Measurements from ENCODE around the gene PPP6R3.

The PPP6R3 gene

DNA sequence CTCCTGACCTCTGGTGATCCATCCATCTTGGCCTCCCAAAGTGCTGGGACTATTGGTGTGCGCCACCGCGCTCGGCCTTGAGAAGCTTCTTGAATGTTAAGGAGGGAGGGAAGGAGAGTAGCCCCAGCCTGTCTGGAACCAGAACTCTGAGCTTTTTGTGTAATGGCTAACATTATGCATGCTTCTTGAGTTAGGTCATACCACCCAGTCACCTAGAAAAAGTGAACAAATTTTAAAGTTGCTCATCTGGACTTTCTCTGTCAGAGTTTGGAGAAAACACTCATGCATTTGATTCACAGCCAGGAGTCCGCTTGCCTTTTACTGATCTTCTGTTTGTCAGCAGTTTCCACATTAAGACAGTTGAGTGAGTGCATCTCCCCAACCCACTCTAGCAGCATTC, 82.1 kb downstream of the PPP6R3 start:
- ATAC-seq: peak; percentile 93
- TF ChIP-seq ISL1 (CRISPR knock-in tag; IDR thresholded peaks at IDR 0.05) (peak; percentile 75), ZFP30 (CRISPR knock-in tag; IDR thresholded peaks at IDR 0.05) (no peak)
- TF ChIP-seq, protein P1, sequence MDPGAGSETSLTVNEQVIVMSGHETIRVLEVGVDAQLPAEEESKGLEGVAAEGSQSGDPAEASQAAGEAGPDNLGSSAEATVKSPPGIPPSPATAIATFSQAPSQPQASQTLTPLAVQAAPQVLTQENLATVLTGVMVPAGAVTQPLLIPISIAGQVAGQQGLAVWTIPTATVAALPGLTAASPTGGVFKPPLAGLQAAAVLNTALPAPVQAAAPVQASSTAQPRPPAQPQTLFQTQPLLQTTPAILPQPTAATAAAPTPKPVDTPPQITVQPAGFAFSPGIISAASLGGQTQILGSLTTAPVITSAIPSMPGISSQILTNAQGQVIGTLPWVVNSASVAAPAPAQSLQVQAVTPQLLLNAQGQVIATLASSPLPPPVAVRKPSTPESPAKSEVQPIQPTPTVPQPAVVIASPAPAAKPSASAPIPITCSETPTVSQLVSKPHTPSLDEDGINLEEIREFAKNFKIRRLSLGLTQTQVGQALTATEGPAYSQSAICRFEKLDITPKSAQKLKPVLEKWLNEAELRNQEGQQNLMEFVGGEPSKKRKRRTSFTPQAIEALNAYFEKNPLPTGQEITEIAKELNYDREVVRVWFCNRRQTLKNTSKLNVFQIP (CRISPR knock-in tag; IDR thresholded peaks at IDR 0.05; ENCODE audit: borderline replicate concordance, low read depth): no peak
- TF ChIP-seq, protein P2, sequence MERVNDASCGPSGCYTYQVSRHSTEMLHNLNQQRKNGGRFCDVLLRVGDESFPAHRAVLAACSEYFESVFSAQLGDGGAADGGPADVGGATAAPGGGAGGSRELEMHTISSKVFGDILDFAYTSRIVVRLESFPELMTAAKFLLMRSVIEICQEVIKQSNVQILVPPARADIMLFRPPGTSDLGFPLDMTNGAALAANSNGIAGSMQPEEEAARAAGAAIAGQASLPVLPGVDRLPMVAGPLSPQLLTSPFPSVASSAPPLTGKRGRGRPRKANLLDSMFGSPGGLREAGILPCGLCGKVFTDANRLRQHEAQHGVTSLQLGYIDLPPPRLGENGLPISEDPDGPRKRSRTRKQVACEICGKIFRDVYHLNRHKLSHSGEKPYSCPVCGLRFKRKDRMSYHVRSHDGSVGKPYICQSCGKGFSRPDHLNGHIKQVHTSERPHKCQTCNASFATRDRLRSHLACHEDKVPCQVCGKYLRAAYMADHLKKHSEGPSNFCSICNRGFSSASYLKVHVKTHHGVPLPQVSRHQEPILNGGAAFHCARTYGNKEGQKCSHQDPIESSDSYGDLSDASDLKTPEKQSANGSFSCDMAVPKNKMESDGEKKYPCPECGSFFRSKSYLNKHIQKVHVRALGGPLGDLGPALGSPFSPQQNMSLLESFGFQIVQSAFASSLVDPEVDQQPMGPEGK (CRISPR knock-in tag; IDR thresholded peaks at IDR 0.05; ENCODE audit: borderline replicate concordance): 0 out of 2 replicates have a peak, but pooled peaks have one; percentile 16

DNA sequence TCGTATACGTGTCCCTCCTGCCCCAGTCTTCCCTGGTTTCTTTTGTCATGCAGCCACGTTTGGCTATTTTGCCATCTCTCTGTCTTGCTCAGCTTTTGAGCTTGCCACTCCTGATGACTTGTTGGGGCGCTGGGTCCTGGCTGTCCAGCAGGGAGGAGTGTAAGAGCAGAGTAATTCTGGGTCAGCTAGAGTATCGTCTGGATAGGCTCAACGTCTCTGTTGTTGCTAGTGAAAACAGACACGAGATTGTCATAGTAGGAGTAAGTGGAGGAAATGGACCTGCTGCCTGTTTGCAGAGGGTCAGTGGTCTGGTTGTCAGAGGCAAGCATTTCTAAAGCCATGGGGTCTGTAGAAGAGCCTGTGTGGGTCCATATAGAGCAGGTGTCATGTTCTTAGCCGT, 83.0 kb downstream of the PPP6R3 start:
- TF ChIP-seq ZNF8 (CRISPR knock-in tag; IDR thresholded peaks at IDR 0.05) (no peak), ZNF70 (CRISPR knock-in tag; IDR thresholded peaks at IDR 0.05) (no peak), PPARA (CRISPR knock-in tag; IDR thresholded peaks at IDR 0.05; ENCODE audit: borderline replicate concordance) (no peak), SNAI2 (CRISPR knock-in tag; IDR thresholded peaks at IDR 0.05) (no peak), CSDC2 (CRISPR knock-in tag; IDR thresholded peaks at IDR 0.05) (no peak), TOX (CRISPR knock-in tag; IDR thresholded peaks at IDR 0.05; ENCODE audit: borderline replicate concordance) (no peak), ZC3H10 (CRISPR knock-in tag; IDR thresholded peaks at IDR 0.05) (no peak), ZFP30 (CRISPR knock-in tag; IDR thresholded peaks at IDR 0.05) (no peak), OSR1 (CRISPR knock-in tag; IDR thresholded peaks at IDR 0.05) (no peak), TCF4 (CRISPR knock-in tag; IDR thresholded peaks at IDR 0.05; ENCODE audit: borderline replicate concordance) (no peak), ARNTL (CRISPR knock-in tag; IDR thresholded peaks at IDR 0.05; ENCODE audit: borderline replicate concordance, low read depth) (no peak), BACH2 (CRISPR knock-in tag; IDR thresholded peaks at IDR 0.05; ENCODE audit: borderline replicate concordance) (no peak), ESRRG (CRISPR knock-in tag; IDR thresholded peaks at IDR 0.05) (no peak)
- TF ChIP-seq, protein P3, sequence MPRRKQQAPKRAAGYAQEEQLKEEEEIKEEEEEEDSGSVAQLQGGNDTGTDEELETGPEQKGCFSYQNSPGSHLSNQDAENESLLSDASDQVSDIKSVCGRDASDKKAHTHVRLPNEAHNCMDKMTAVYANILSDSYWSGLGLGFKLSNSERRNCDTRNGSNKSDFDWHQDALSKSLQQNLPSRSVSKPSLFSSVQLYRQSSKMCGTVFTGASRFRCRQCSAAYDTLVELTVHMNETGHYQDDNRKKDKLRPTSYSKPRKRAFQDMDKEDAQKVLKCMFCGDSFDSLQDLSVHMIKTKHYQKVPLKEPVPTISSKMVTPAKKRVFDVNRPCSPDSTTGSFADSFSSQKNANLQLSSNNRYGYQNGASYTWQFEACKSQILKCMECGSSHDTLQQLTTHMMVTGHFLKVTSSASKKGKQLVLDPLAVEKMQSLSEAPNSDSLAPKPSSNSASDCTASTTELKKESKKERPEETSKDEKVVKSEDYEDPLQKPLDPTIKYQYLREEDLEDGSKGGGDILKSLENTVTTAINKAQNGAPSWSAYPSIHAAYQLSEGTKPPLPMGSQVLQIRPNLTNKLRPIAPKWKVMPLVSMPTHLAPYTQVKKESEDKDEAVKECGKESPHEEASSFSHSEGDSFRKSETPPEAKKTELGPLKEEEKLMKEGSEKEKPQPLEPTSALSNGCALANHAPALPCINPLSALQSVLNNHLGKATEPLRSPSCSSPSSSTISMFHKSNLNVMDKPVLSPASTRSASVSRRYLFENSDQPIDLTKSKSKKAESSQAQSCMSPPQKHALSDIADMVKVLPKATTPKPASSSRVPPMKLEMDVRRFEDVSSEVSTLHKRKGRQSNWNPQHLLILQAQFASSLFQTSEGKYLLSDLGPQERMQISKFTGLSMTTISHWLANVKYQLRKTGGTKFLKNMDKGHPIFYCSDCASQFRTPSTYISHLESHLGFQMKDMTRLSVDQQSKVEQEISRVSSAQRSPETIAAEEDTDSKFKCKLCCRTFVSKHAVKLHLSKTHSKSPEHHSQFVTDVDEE (CRISPR knock-in tag; IDR thresholded peaks at IDR 0.05): no peak
- no peak; the same call in 2 of the 3 replicates for ATAC-seq

DNA sequence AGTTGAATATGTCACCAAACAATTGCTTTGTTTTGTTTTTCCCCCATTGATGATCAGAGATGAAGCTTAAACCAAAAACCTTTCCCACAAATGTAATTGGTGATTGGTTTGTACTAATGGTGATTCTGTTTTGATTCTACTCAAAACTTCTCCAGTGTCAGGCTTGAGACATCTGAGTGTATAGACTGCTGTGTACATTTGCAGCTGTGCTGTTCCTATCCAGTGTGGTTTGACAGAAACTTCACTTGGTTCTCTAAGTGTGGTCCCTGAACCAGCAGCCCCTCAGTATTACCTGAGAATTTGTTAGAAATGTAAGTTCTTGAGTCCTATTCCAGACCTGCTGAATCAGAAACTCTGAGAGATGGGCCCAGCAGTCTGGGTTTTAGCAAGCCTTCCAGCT, 84.8 kb downstream of the PPP6R3 start:
- TF ChIP-seq, protein P3 (CRISPR knock-in tag; IDR thresholded peaks at IDR 0.05): no peak
- no peak for TF ChIP-seq GLIS3 (CRISPR knock-in tag; IDR thresholded peaks at IDR 0.05)
- TF ChIP-seq PPARA (CRISPR knock-in tag; IDR thresholded peaks at IDR 0.05; ENCODE audit: borderline replicate concordance): no peak
- TF ChIP-seq, protein P2 (CRISPR knock-in tag; IDR thresholded peaks at IDR 0.05; ENCODE audit: borderline replicate concordance): no peak
- TF ChIP-seq, protein P4, sequence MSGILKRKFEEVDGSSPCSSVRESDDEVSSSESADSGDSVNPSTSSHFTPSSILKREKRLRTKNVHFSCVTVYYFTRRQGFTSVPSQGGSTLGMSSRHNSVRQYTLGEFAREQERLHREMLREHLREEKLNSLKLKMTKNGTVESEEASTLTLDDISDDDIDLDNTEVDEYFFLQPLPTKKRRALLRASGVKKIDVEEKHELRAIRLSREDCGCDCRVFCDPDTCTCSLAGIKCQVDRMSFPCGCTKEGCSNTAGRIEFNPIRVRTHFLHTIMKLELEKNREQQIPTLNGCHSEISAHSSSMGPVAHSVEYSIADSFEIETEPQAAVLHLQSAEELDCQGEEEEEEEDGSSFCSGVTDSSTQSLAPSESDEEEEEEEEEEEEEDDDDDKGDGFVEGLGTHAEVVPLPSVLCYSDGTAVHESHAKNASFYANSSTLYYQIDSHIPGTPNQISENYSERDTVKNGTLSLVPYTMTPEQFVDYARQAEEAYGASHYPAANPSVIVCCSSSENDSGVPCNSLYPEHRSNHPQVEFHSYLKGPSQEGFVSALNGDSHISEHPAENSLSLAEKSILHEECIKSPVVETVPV (CRISPR knock-in tag; IDR thresholded peaks at IDR 0.05): no peak
- no peak for TF ChIP-seq BACH2 (CRISPR knock-in tag; IDR thresholded peaks at IDR 0.05; ENCODE audit: borderline replicate concordance)
- TF ChIP-seq RARB (CRISPR knock-in tag; IDR thresholded peaks at IDR 0.05): no peak
- TF ChIP-seq ZNF565 (CRISPR knock-in tag; conservative IDR thresholded peaks at IDR 0.05; ENCODE audit: low read depth): no peak
- no peak for TF ChIP-seq ZFP30 (CRISPR knock-in tag; IDR thresholded peaks at IDR 0.05)
- no peak for TF ChIP-seq ZFP3 (CRISPR knock-in tag; IDR thresholded peaks at IDR 0.05)
- no peak for TF ChIP-seq TOX (CRISPR knock-in tag; IDR thresholded peaks at IDR 0.05; ENCODE audit: borderline replicate concordance)
- no peak for TF ChIP-seq ZC3H10 (CRISPR knock-in tag; IDR thresholded peaks at IDR 0.05)
- no peak for TF ChIP-seq OSR1 (CRISPR knock-in tag; IDR thresholded peaks at IDR 0.05)
- no peak for TF ChIP-seq ESRRG (CRISPR knock-in tag; IDR thresholded peaks at IDR 0.05)
- TF ChIP-seq ZNF70 (CRISPR knock-in tag; IDR thresholded peaks at IDR 0.05): no peak

More for the DNA sequence above, 84.8 kb downstream of the PPP6R3 start:
- no peak for ATAC-seq
